HepG2 (cell line): ENCODE data around the gene ZBED1.

Experiments
- RNF2 ChIP-seq: fragments of 450-650 bp; conservative IDR thresholded peaks from 2 replicates; pipeline ENCODE4 v1.6.1; 2016; ENCODE audit warnings: low read depth
- THYN1 ChIP-seq: sonication (generic); formaldehyde crosslinking; IDR thresholded peaks from 2 replicates; pipeline ENCODE4 v1.8.1; 2023; ENCODE audit warnings: low read depth, mild to moderate bottlenecking, moderate library complexity, missing genetic modification reagents, borderline replicate concordance

- no peak for TF ChIP-seq THYN1 (CRISPR knock-in tag)
- TF ChIP-seq RNF2: no peak
Observed at GRCh38 chrX:2464677-2465166, 36.1 kb downstream of the ZBED1 start.
